Activated CD8-positive, alpha-beta memory T cell treated with anti-CD3 and anti-CD28 coated beads, Interleukin-2, amount 50 U/mL, for 48 hours (primary cell): ENCODE measurements around the gene OR6N1.

Experiments
- DNase-seq: peaks from one replicate; pipeline ENCODE4 v3.0.0-alpha.2; 2020

OR6N1 gene

DNA sequence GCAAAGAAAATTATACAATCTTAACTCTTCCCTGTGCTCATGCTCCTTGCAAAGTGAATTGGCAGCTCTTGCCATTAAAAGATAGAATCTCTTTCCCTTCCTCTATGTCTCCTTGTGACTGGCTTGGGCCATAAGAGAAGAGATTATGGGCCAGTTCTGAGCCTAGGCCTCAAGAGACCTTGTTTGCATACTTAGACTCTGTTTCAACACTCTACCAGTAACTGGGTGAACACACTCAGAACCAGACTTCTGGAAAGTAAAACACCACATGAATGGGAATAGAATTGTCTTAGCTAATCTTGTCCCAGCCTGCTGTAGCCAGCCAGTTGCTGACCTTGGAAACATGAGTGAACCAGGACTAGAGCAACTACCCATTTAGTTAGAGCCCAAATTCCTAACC, 36.1 kb downstream of the OR6N1 start:
- DNase-seq = no peak

DNA sequence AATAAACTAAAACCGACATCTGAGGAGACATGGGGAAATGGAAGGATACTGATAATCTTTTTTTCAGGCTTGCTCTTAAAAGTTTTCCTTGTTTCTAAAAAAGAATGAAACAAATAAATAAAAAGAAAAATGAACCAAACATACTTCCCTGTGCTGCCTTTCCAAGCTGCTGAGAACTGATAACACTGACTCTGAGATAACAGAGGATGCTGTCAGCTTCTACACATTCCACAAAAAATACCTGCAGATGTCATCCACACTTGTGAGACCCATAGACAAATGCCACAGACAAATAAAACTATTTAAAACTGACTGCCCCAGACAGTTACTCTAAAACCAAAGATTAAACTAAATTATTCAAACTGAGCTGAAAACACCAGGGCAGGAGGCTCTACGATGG, 39.5 kb downstream of the OR6N1 start:
- DNase-seq = no peak

DNA sequence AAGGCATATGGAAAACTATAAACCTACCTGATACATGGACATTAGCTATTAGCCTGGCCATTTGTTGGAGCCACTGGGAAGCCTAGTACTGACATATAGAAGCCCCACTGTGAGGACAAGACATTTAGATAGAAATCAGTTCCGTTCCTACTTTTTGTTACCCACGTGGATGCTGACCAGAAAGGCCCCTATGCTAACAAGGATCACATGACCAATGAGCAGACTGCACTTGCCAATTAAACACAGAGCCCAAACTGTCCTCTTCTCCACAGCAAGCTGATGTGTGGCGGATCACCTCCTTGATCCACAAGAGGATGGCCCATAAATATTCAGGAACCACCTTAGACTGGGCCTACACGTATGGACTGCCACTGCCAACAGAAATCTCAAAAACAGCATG, 40.3 kb downstream of the OR6N1 start:
- no peak for DNase-seq

DNA sequence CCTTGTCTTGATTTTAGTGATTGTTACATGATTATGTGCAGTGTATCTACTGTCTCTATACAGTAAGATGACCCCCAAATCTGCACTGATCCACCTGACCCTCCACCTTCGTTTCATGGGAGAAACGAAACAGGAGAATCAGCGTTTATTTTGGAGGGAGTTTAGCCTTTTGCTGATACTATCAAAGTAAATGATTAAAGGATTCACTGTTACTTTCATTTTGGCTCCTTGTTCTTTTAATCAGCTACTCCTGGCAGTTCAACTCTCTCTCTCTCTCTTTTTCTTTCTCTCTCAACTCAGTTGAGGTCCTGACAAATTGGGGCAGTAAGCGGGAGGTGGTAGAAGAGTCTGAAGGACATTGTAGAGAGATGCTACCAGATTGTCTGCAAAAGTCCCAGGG, 41.5 kb downstream of the OR6N1 start:
- no peak for DNase-seq

DNA sequence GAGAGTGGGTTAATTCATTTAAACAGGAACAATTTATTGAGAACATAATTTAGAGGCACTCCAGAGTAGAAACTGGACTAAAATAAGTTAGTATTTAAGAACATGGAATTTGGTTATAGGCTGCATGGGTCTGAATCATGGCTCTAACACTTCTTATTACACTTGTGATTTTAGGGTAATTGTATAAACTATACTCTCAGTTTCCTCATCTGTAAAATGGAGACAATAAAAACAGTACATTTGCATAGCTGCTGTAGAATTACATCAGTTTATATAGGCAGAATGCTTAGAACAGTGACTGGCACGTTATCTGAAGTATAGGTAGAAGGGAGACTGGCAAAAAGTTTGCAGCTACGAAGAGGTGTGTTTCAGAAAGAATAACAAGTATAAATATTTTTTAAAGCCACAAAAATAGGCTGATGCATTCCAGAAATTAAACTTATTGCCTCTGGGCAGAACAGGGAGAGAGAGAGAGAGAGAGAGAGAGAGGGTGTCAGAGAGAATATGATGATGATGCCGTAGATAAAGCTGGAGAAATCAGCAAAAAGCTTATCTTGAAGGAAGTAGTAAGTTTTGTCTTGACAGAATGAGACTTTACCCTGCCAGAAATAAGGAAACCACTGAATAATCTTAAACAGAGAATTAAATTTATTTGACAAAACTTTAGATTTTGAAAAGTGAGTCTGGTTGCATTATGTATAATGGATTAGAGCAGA, 43.3 kb downstream of the OR6N1 start:
- no peak for DNase-seq

DNA sequence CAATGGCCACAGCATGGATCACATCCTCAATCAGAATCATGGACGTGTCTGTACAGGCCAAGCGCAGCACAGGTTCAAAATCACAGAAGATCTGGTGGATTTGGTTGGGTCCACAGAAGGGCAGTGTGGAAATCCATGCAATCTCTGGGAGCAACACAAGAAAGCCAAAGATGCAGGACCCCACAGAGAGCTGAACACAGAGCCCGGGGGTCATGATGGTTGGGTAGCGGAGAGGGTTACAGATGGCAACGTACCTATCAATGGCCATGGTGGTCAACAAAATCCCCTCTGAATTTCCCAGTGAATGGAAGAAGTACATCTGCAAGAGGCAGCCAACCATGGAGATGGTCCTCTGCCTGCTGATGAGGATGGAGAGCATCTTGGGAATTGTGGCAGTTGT, 47.6 kb downstream of the OR6N1 start:
- DNase-seq = no peak

GRCh38 chr1:158720620-158721019, 51.4 kb downstream of the OR6N1 start, which contains the start of gene OR6K3:
TSS of gene OR6K3 (minus strand) at chr1:158720720. CDS start at chr1:158718115, 2,605 bp downstream.
- DNase-seq = no peak

DNA sequence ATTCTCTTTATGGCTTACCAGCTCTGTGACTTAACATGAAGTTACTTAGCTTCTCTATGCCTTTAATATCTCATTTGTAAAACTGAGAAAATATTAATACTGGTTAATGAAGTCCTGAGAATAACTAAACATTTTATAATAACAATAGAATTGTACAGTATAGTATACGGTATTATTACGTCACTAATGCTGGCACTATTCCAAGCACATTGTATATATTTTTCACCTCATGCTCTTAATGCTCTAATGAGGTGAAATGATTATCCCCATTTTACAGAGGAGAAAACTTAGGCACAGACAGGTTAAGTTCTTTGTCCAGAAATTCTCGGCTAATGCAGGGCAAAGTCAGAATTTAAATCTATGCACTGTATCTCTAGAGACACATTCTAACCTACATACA, 52.3 kb downstream of the OR6N1 start:
- DNase-seq = no peak

- DNase-seq = no peak
Observed at GRCh38 chr1:158717344-158717743, 54.7 kb downstream of the OR6N1 start.

DNA sequence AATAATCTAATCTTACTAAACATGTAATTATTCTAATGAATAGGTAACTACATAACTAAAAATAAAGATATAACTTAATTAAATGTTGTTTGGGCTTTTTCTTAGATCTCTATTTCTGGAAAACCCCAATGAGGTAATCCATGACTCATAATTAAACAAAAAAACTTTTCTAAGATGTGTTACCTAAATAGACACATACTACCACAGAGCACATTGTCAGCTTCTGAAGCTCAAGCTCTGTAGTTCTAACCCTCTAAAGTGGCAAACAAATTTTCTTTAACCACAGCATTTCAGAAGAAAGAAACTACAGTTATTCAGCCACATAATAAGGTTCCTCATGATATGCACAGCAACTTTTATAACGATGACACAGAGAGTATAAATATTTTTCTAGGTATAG, 55.7 kb downstream of the OR6N1 start:
- no peak for DNase-seq

DNA sequence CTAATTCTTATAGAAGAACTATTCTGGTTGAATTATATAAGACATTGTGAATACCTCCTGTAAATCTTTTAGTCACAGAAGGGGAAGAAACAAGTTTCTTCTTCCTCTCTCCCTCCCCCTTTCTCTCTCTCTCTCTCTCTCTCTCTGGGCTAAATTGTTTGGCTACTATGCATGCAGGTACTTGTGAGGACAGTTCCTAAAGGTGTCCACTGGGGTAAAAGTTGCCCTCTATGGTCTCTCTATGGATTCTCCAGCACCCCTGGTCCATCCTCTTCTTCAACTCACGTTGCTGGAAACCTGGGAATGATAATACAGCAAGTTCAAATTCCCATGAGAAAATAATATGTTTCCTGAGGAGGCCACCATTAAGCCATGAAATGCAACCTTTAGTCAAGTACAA, 57.2 kb downstream of the OR6N1 start:
- no peak for DNase-seq
